Type B pancreatic cell (in vitro differentiated cells): ENCODE results near the gene GIPC3. TPM values are rescaled to one million over a fixed set of nuclear protein-coding genes. Genes with fewer than 3 reads are reported as not detected.
A peak's percentile ranks its signal among the peaks of the same experiment; 100 is the strongest.

Source experiments
- DNase-seq: peaks from one replicate; pipeline ENCODE4 v3.0.0; 2021; ENCODE audit warnings: mixed read lengths; ENCODE audit not compliant: unreplicated experiment; ENCODE audit errors: extremely low spot score
- H3K27ac Mint-ChIP-seq: 2 replicates; pipeline ENCODE4 v1.8.0; 2021; ENCODE audit warnings: mild to moderate bottlenecking, mixed read lengths
- H3K27me3 Mint-ChIP-seq: 2 replicates; pipeline ENCODE4 v1.8.0; 2021; ENCODE audit warnings: mixed read lengths
- H3K36me3 Mint-ChIP-seq: 2 replicates; pipeline ENCODE4 v1.8.0; 2021; ENCODE audit warnings: mixed read lengths
- H3K4me1 Mint-ChIP-seq: one replicate; pipeline ENCODE4 v1.8.0; 2021; ENCODE audit warnings: mixed read lengths; ENCODE audit not compliant: unreplicated experiment
- H3K4me3 Mint-ChIP-seq: 2 replicates; pipeline ENCODE4 v1.8.0; 2021; ENCODE audit warnings: mild to moderate bottlenecking, mixed read lengths
- H3K9me3 Mint-ChIP-seq: 2 replicates; pipeline ENCODE4 v1.8.0; 2021; ENCODE audit warnings: mixed read lengths
- CTCF ChIP-seq: fragments of 200-600 bp; sonication (generic); conservative IDR thresholded peaks from 2 replicates; pipeline ENCODE4 v1.5.0; 2021; ENCODE audit warnings: antibody characterized with exemption, mild to moderate bottlenecking
- total RNA-seq: library from RNA; stranded (reverse); gene quantifications from 2 replicates; pipeline ENCODE4 v1.2.1, GENCODE V29; 2021; ENCODE audit warnings: low replicate concordance

GIPC3 gene
- total RNA-seq, 1 donor from 2014 or later = 0.07 TPM

- Mint-ChIP-seq H3K9me3 (no peaks in the 10 kb centered on the region), H3K27ac (no peak overlapping the region), H3K36me3 (no peaks in the 10 kb centered on the region), H3K4me1 (no peaks in the 10 kb centered on the region), H3K4me3 (no peak overlapping the region), H3K27me3 (peaks cover 26% of the 10 kb centered on the region)
- TF ChIP-seq CTCF = peak; percentile 18
- DNase-seq = no peak
Observed at GRCh38 chr19:3593156-3593555, 7.9 kb downstream of the GIPC3 start.

- no peak for DNase-seq
- H3K36me3 Mint-ChIP-seq = no peaks in the 10 kb centered on the region
- no peak for TF ChIP-seq CTCF
- H3K9me3 Mint-ChIP-seq = no peaks in the 10 kb centered on the region
- no peak overlapping the region for H3K27ac Mint-ChIP-seq
- H3K27me3 Mint-ChIP-seq = peaks cover 19% of the 10 kb centered on the region
- H3K4me1 Mint-ChIP-seq = no peaks in the 10 kb centered on the region
- H3K4me3 Mint-ChIP-seq = no peak overlapping the region
Observed at GRCh38 chr19:3595521-3596061, 10.3 kb downstream of the GIPC3 start.

GRCh38 chr19:3599776-3600187 is 14.5 kb downstream of the GIPC3 start:
- no peaks in the 10 kb centered on the region for H3K27me3 Mint-ChIP-seq
- H3K36me3 Mint-ChIP-seq = no peaks in the 10 kb centered on the region
- peak; percentile 54 for TF ChIP-seq CTCF
- H3K4me1 Mint-ChIP-seq = no peaks in the 10 kb centered on the region
- no peak overlapping the region for H3K27ac Mint-ChIP-seq
- H3K4me3 Mint-ChIP-seq = no peak overlapping the region
- no peak for DNase-seq
- no peaks in the 10 kb centered on the region for H3K9me3 Mint-ChIP-seq

- no peak overlapping the region for H3K27ac Mint-ChIP-seq
- no peaks in the 10 kb centered on the region for H3K9me3 Mint-ChIP-seq
- no peaks in the 10 kb centered on the region for H3K4me1 Mint-ChIP-seq
- no peak for DNase-seq
- TF ChIP-seq CTCF = no peak
- H3K4me3 Mint-ChIP-seq = no peak overlapping the region
- no peaks in the 10 kb centered on the region for H3K36me3 Mint-ChIP-seq
- H3K27me3 Mint-ChIP-seq = no peaks in the 10 kb centered on the region
Observed at GRCh38 chr19:3601021-3601420, 15.7 kb downstream of the GIPC3 start.

GRCh38 chr19:3603121-3603811 is 18.0 kb downstream of the GIPC3 start:
- no peaks in the 10 kb centered on the region for H3K9me3 Mint-ChIP-seq
- peaks cover 12% of the 10 kb centered on the region for H3K27me3 Mint-ChIP-seq
- no peak for DNase-seq

More at GRCh38 chr19:3603121-3603811, 18.0 kb downstream of the GIPC3 start:
- no peak for TF ChIP-seq CTCF
- Mint-ChIP-seq H3K4me3 (no peak overlapping the region), H3K36me3 (no peaks in the 10 kb centered on the region), H3K4me1 (peaks cover 6% of the 10 kb centered on the region), H3K27ac (no peak overlapping the region)
